IPS DF 6.9 (cell line): ENCODE data around the gene ARVCF.

Experiments used
- DNase-seq: peaks from one replicate; pipeline ENCODE4 v3.0.0-alpha.2; 2013; ENCODE audit warnings: low read depth, low spot score
- H3K27ac ChIP-seq: one replicate; pipeline ENCODE4 v1.5.1; 2013; ENCODE audit warnings: low read length, control low read depth
- H3K27me3 ChIP-seq: 2 replicates; pipeline ENCODE4 v1.6.1; 2013; ENCODE audit warnings: mild to moderate bottlenecking, low read length; ENCODE audit not compliant: control insufficient read depth, insufficient read depth
- H3K36me3 ChIP-seq: 2 replicates; pipeline ENCODE4 v1.6.1; 2013; ENCODE audit warnings: low read length; ENCODE audit not compliant: control insufficient read depth, insufficient read depth
- H3K4me1 ChIP-seq: 2 replicates; pipeline ENCODE4 v1.6.1; 2013; ENCODE audit warnings: low read length; ENCODE audit not compliant: control insufficient read depth, insufficient read depth
- H3K4me3 ChIP-seq: 2 replicates; pipeline ENCODE4 v1.5.1; 2013; ENCODE audit warnings: mild to moderate bottlenecking, low read length
- H3K9me3 ChIP-seq: 2 replicates; pipeline ENCODE4 v1.6.1; 2013; ENCODE audit warnings: low read length, inconsistent platforms; ENCODE audit not compliant: control insufficient read depth, insufficient read depth
- WGBS: extraction: QIAGEN DNeasy Blood & Tissue Kit; methylation state at CpG from one replicate; pipeline ENCODE4 v1.1.7; 2013; ENCODE audit warnings: mixed read lengths, missing lambda C conversion rate; ENCODE audit not compliant: insufficient read length, insufficient coverage; 5-methylcytosine and 5-hydroxymethylcytosine counted together

Gene ARVCF

DNA sequence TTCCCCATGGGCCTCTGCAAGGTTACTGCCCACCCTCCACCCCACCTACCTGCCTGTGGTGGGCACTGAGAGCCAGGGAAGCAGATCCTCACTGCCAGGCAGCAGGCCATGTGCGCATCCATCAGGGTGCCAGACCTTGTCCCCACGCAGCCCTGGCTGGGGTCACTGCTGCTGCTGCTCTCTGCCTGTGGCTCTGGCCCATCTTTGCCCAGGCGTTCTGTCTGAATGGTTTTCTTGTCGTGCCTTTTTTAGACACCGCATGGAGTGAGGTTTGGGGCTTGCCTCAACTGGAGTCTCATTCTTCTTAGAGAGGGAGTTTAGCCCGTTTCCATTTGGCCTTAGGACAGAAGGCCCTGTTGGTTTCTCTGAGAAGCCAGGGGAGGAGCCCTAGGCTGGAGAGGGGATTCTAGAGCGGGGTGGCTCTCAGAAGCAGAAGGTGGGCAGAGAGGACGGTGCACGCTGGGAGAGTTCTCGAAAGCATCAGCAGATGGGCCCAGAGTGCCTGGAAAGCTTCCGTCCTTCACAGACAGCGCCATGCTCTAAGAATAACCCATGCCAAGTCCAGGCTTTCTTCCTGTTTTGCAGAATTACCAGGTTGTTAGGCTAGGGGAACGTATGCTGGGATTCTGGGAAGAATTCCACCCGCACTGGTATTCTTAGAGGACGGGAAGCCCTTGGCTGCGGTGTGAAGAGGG is 12.4 kb upstream of the ARVCF start:
- no peak overlapping the region for H3K27ac ChIP-seq
- no peaks in the 10 kb centered on the region for H3K27me3 ChIP-seq
- DNase-seq: no peak
- WGBS: no CpG with 5 or more reads among the region's 16 CpGs
- H3K9me3 ChIP-seq: no peaks in the 10 kb centered on the region
- H3K36me3 ChIP-seq: no peaks in the 10 kb centered on the region
- H3K4me3 ChIP-seq: no peak overlapping the region
- H3K4me1 ChIP-seq: peaks cover 2% of the 10 kb centered on the region; the same call in 1 of the 2 replicates

DNA sequence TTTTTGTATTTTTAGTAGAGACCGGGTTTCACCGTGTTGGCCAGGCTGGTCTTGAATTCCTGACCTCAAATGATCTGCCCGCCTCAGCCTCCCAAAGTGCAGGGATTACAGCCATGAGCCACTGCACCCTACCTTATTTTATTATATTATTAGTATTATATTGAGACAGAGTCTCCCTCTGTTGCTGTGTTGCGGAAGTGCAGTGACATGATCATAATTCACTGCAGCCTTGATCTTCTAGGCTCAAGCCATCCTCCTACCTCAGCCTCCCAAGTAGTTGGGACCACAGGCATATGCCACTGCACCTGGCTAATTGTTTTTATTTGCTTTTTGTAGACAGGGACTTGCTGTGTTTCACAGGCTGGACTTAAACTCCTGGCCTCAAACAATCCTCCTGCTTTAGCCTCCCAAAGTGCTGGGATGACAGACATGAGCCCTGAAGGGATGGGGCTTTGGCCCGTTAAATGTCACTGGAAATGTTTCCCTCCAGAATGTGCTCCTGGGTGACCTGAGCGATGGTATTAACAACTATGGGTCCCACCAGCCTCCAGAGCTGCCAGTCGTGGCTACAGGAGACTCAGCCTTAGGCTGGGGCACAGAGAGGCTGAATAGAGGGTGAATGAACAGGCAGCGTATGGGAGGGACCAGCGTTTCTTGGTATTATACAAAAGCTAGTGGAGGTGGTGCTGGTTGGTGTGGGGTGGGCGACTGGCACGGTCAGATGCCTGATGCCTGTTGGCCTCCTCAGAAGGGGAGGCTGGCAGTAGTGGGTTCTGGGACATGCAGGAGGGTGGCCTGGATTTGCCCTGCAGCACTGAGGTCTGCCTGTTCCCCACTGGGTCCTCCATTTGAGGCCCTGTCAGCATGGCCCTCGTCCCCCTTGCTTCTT is 11.6 kb upstream of the ARVCF start:
- H3K27ac ChIP-seq: no peak overlapping the region
- no peaks in the 10 kb centered on the region for H3K36me3 ChIP-seq
- no peak overlapping the region for H3K4me3 ChIP-seq
- no peak for DNase-seq
- H3K27me3 ChIP-seq: no peaks in the 10 kb centered on the region
- no CpG with 5 or more reads among the region's 12 CpGs for WGBS
- no peaks in the 10 kb centered on the region for H3K9me3 ChIP-seq
- peaks cover 2% of the 10 kb centered on the region; the same call in 1 of the 2 replicates for H3K4me1 ChIP-seq

DNA sequence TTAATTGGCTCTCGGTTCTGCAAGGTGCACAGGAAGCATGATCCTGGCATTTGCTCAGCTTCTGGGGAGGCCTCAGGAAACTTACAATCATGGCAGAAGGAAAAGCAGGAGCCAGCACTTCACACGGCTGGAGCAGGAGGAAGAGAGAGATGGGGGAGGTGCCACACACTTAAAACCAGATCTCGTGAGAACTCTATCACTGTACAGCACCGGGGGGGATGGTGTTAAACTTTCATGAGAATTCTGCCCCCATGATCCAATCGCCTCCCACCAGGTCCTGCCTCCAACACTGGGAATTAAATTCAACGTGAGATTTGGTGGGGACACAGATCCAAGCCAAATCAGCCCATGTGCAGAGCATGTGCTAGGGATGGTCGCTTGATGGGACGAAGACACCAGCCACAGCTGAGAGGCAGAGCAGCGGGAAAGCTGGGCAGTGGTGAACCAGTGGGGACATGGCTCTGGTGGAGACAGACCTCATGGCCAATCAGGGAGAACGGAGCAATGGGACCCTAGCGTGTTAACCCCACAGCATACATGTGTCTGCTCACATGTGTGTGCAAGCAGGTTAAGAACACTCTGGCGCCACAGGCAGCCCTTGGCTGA is 10.5 kb upstream of the ARVCF start:
- Histone ChIP-seq H3K4me1 (peaks cover 1% of the 10 kb centered on the region; the same call in 1 of the 2 replicates), H3K27me3 (no peaks in the 10 kb centered on the region)

DNA sequence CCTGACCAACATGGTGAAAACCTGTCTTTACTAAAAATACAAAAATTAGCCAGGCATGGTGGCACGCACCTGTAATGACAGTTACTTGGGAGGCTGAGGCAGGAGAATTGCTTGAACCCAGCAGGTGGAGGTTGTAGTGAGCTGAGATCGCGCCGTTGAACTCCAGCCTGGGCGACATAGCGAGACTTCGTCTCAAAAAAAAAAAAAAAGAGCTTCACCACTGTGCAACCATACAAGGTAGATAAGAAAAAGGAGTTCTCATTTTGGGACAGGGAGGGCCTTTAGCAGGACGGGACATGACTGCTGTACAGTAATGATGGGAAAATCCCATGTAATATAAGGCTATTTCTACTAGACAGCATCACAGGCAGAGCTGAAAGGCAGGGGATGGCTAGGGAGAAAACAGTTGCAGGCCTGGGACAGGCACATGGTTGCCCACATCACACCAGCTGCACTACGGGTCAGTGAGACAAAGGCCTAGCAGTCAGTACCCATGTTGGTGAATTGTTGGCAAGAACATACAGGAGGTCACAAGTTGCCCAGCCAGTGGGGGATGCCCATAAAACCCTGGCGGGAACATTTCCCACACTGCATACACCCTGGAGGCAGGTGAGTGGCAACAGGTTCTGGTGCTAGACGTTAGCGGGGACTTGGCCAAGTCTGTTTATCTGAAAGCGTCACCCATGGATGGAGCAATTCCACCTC is 9.7 kb upstream of the ARVCF start:
- Histone ChIP-seq H3K4me3 (no peak overlapping the region), H3K36me3 (no peaks in the 10 kb centered on the region), H3K27me3 (no peaks in the 10 kb centered on the region), H3K4me1 (peaks cover 3% of the 10 kb centered on the region; the same call in 1 of the 2 replicates), H3K9me3 (no peaks in the 10 kb centered on the region), H3K27ac (no peak overlapping the region)
- no CpG with 5 or more reads among the region's 13 CpGs for WGBS
- DNase-seq: no peak

More for the DNA sequence above, 10.5 kb upstream of the ARVCF start:
- WGBS: no CpG with 5 or more reads among the region's 12 CpGs
- Histone ChIP-seq H3K4me3 (no peak overlapping the region), H3K9me3 (no peaks in the 10 kb centered on the region), H3K36me3 (no peaks in the 10 kb centered on the region), H3K27ac (no peak overlapping the region)
- DNase-seq: no peak

DNA sequence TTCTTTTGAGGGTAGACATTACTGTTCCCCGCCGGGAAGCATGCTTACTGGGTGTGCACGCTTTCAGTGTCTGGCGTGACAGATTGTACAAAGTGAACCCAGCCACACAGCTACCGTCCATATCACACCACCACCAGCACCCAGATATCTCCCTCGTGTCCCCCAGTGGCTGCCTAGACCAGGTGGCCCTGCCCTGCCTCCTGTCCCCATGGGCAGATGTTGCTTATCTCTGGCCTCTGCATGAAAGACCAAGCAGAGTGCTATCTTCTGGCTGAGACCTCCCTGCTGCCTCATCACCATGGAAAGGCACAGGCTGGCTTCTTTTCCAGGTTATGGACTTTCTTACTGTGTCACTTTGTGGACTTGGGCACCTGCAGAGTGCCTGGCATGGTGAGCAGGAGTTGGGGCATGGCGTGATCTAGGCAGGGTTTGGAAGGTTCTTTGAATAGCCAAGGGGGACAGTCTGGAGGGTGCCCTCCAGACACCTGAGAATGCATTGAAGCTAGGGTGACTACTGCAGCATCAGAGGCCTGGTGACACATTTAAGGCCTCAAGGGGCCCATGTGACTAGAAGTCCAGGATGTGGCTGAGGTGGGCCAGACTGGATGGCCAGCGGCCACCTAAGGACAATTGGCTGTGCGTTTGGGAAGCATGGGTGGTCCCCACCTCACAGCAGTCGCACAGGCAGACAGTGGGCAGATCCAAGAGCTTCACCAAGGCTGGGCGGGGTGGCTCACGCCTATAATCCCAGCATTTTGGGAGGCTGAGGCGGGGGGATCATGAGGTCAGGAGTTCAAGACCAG is 9.0 kb upstream of the ARVCF start:
- WGBS: no CpG with 5 or more reads among the region's 13 CpGs
- peaks cover 3% of the 10 kb centered on the region; the same call in 1 of the 2 replicates for H3K4me1 ChIP-seq
- no peak for DNase-seq
- no peaks in the 10 kb centered on the region for H3K36me3 ChIP-seq
- H3K27ac ChIP-seq: no peak overlapping the region
- no peaks in the 10 kb centered on the region for H3K27me3 ChIP-seq
- no peaks in the 10 kb centered on the region for H3K9me3 ChIP-seq
- no peak overlapping the region for H3K4me3 ChIP-seq

DNA sequence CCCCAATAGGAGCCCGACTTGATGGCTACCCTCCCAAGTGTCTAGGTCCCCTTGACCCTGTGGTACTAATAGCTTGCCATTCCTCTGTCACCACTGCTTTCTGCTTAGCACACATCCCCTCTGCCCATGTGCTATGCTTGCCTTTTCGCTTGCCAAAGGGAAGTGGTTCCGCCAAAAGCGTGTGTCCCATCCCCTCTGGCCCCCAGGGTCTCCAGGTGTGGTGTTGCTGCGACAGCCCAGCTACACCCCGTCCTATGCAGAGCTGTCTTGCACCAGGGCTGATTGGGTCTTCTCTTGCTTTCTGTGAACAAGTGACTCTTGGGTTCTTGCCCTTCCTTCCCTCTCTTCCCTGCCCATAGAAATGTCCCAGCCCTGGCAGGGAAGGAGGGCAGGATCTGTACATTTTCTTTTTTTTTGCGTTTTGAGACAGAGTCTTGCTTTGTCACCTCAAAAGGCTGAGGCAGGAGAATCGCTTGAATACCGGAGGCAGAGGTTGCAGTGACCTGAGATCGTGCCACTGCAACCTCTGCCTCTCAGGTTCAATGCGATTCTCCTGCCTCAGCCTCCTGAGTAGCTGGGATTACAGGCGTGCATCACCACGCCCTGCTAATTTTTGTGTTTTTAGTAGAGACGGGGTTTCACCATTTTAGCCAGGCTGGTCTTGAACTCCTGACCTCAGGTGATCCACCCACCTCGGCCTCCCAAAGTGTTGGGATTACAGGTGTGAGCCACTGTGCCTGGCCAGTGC is 8.2 kb upstream of the ARVCF start:
- WGBS: no CpG with 5 or more reads among the region's 15 CpGs
- Histone ChIP-seq H3K9me3 (no peaks in the 10 kb centered on the region), H3K27ac (no peak overlapping the region), H3K4me1 (peaks cover 3% of the 10 kb centered on the region; the same call in 1 of the 2 replicates), H3K4me3 (no peak overlapping the region), H3K36me3 (no peaks in the 10 kb centered on the region), H3K27me3 (no peaks in the 10 kb centered on the region)
- DNase-seq: no peak

DNA sequence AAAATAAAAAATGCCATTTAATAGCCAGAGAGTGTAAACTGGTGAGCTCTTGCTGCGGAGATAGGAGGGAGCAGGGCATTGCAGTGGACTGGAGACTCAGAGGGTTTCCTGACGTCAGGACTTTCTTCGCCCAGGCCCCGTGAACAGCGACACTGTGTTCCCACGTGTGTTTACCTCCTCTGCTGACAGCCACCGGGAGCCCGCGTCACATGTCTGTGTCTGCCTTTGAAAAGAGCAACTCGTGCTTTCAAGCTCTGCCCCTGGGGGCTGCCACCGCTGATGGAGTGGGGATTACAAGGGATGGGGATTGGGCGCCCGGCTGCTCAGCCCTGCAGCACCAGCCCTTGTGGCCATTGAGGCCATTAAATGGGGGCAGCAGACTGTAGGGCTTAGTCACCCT is 7.6 kb upstream of the ARVCF start:
- no peak overlapping the region for H3K27ac ChIP-seq

DNA sequence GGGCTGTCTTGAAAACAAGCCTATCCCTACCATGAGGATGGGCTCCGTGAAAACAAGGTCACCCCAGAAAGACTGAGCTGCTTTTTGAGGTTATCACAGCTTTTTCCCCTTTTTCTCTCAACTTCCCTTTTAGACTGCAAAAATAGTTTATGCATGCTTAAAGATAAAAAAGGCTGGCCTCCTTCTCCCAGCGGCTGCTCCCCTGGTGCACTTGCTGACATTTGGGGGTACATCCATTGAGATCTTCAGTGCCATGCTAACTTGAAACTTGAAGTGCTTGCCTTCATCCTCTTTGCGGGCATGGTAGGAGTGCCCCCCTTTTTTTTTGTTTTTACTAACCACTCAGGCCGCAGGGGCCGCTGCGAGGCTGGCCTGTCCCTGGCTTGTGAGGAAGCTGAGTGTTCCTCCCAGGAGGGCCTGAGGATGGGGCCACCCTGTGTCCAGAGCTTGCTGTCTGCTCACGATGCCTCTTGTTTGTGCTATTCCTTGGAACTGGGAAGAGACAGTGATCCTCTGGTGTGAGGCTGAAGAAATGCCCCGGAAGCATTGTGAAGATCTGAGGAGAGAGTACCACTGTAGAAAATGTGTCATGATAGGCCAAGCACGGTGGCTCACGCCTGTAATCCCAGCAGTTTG is 6.5 kb upstream of the ARVCF start:
- WGBS: no CpG with 5 or more reads among the region's 10 CpGs
- H3K27ac ChIP-seq: no peak overlapping the region
- DNase-seq: no peak
- no peaks in the 10 kb centered on the region for H3K9me3 ChIP-seq
- H3K36me3 ChIP-seq: no peaks in the 10 kb centered on the region
- peaks cover 3% of the 10 kb centered on the region; the same call in 1 of the 2 replicates for H3K4me1 ChIP-seq
- peaks cover 8% of the 10 kb centered on the region for H3K27me3 ChIP-seq
- no peak overlapping the region for H3K4me3 ChIP-seq

More for the DNA sequence above, 7.6 kb upstream of the ARVCF start:
- Histone ChIP-seq H3K4me3 (no peak overlapping the region), H3K9me3 (no peaks in the 10 kb centered on the region), H3K27me3 (peaks cover under 1% of the 10 kb centered on the region; the same call in 1 of the 2 replicates), H3K36me3 (no peaks in the 10 kb centered on the region), H3K4me1 (peaks cover 3% of the 10 kb centered on the region; the same call in 1 of the 2 replicates)
- no CpG with 5 or more reads among the region's 13 CpGs for WGBS
- DNase-seq: no peak
